Stimulated activated CD4-positive, alpha-beta T cell treated with anti-CD3 and anti-CD28 coated beads, Interleukin-12 subunit alpha, Interleukin-12 subunit beta, amount 100 ng/mL, for 24 hours (primary cell): ENCODE data around the gene WDFY2.

Experiments
- DNase-seq, 2 experiments: peaks; one replicate each; pipeline ENCODE4 v3.0.0-alpha.2; 2020; ENCODE audit warnings: low read depth in 2 of 2

WDFY2 gene

DNA sequence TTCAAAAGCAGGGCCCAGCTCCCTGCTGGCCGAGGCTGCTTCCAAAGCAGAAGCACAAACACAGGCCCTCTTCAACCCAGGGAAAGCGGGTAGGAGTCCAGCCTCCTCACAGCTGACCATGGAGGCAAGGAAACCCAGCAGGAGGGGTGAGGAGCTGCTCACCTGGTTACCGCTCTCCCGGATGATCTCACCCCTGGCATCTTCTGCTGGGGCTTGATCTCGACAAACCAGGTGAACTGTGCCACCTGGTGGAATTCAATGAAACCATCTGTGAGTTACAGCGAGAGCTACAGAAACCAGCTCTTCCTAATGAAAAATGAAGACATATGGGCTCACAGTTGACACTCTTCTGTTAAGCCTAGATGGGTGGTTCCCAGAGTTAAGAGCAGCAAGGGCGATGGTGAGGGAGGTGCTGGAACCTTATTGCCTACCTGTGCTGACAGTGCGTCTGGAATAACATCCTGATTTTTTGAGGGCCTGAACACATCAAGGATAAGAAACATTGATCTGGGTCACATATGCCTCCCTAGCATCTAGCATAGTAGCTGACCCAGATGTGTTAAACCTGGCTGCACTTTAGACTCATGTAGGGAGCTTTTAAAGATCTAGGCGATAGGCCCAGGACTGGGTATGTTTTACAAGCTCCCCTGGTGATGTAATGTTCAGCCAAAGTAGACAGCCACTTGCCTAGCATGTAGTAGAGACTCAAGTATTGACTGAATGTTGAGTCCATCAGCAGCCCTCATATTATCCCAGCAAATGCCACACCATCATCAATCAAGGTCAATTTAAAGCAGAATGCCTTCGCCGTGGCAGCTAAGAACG lies 213.6 kb downstream of the WDFY2 start:
- DNase-seq: peak in 1 of 2 experiments; percentile 39

DNA sequence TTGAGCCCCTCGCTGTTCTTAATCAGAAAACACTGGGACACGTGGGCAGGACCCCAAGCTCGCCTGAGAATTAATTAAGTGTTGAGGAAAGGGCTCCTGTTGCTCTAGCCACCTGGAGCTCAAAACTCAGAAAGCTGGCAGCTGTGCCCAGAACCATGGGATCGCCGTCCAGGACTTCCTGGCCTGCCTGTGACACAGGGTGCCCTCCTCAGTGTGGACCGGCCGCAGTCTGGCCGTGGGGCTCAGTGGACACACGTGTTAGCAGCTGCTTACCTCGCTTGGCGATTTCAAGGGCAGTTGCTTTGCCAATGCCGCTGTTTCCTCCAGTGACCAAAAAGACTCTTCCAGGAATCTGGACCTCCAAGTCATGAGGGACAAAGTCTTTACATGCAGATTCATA lies 215.0 kb downstream of the WDFY2 start:
- DNase-seq: no peak

DNA sequence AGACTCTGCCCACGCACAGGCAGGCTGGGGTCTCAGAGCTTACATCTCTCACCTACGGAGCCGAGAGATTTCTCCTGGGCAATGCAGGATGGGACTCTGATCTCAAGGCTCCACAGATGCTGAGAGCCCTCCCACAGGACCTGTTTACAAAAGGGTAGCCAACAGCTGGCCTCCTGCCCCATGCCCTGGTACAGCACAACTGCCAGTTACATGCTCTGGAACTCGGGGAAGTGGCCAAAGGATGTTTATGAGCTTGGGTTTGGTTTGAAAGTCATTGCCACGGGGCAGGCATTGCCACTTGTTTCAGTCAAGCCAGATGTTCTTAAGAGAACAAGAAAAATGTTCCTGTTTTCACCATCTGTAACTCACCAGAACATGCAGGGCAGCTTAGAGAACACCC lies 216.2 kb downstream of the WDFY2 start:
- DNase-seq: no peak

DNA sequence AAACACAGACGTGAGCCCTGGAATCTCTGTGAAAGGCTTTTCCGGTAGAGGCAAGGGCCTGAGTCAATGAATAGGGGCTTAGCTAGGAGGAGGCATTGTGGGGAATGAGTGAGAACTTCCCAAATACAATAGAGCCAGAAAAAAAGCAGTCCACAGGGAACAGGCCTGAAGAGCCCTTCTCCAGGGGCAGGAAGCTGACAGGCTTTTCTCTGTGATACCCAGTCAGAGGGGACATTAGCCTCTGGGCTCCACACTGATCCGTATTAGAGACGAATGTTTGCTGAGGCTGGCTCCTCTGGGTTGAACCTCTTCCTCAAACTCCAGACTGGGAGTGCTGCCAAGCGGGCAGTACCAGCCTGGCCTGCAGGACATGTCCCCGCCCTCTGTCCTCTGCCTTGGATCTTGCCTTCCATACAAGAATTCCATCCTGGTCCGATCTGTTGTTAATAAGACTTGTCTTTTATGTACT lies 217.4 kb downstream of the WDFY2 start:
- no peak for DNase-seq

DNA sequence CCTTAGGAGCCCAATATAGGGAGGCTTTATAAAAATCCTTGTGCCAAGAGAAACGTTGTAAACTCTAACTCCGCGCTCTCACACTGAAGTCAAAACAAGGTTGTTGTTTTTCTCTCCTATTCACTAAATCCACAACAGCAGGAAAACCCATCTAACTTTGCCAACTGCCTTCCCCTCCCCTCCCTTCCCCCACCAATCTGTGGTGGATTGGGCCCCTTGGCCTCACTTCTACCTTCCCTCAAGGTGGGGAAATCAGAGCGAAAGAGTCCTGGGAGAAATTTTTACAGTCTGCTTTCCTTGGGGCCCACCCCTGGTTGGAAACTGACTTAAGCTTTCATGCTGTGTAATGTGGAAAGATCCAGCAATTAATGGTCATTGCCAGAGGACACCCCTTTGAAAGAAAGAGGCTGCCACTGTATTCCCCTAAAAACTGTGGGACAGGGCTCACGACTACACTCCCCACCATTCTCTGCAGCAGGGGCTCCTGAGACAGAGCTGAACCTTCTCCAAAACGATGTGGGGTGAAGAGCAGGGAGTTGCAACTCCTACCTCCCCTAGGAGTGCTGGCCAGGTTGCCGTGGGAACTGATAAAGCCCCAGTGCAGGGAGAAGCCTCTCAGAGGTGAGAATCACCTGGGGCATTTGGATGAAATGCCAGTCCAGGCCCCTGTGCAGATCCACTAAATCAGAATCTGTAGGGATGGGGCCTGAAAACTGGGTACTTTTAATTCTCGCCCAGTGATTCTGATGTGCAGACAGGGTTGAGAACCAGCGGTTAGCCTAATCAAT lies 218.6 kb downstream of the WDFY2 start:
- DNase-seq: no peak

DNA sequence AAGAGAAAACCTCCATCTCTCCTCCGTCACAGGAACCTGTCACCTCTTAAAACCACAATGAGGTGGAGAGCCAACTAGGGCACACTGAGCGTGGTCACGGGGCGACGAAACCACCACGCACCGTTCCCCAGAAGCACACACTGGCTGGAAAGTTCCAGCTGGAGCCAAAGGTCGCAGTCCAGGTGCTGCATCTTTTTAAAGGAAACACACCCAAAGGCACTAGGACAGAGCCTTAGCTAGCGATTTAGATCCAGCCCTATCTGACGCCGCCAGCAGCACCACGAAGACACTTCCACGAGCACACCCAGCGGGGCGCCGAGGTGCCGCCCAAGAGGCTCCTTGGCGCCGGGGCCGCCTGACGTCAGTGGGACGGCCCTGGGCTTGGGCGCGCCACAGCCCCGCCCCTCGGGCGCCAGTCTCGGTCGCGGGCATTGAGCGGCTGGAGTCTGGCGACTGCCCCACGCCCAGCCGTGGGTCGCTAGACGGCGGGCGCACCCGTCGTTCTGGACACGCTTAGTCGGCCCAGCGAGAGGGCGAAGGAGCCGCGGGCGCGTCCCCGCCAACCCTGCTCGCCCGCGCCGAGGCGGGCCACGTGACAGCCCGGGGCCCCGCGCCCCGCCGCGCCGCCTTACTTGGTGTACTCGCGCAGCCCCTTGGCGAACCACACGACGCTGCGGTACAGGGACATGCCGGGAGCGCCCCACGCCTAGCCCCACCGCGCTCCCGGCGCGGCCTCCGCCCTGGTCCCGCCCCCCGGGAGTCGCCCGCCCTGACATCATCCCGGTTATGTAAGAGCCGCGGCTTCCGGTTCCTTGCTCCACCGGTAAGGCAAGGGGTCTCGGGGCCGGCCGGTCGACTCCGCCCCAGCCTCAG lies 219.4 kb downstream of the WDFY2 start, which contains the start of gene DHRS12:
Gene DHRS12 (minus strand): TSS at position 742 of the 873 bp plus-strand sequence. CDS start 4,504 bp downstream, outside the sequence.
- peak; percentile 71 to 75 for DNase-seq

DNA sequence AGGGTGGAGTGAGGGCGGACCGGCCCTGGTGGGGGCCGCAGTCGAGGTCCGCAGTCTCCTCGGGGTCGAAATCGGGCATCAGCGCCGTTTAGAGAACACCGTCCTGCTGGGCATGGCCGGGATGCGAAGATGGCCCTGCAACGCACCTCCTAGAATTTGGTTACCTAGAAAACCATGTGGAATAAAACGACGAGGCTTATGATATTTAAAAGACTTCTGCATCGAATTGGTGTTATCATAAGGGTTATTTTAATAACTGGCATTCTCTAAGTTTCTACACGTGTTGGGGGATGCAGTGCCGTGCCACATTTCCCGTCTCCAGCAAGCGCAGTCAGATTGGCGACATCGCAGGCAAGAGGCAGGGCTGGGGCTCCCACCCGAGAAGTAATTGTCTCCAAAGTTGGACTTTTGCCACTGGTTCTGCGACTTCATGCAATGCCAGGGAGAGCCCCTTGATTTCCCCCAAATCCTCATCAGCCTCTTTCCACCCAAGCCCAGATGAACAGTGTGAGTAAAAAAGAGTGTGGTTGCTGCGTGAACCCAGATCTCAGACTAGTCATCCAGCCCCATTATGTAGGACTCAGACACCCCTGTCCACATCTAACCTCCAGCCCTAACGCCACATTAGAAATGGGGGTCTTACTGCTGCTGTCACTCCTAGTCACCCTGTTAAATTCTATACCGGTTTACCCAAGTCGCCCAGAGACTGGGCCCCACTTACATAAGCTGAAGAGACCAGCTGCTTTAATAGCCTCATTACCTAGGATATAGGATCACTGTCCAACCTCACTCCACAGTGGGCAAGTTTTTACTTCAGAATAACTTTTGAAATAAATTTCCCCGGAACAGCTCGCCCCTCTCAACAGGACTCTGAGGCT lies 220.3 kb downstream of the WDFY2 start:
- DNase-seq: no peak

DNA sequence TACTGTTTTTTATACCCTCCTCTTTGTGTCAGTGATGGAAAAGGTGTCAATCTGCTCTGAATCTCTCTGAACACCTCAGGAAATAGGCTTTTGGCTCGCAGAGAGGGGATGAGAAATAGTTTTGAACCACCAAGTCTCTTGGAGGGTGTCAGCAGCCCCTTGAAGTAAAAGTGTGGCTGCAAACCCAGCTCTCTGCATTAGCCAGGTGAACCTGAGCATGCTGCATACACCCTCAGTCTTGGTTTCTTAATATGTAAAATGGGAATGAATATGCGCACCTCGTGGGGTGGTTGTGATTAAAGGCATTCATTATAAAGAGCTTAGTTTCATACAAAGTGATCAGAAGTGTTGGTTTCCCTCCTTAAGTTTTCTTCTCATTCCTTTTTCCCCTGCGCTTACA lies 221.1 kb downstream of the WDFY2 start:
- no peak for DNase-seq

DNA sequence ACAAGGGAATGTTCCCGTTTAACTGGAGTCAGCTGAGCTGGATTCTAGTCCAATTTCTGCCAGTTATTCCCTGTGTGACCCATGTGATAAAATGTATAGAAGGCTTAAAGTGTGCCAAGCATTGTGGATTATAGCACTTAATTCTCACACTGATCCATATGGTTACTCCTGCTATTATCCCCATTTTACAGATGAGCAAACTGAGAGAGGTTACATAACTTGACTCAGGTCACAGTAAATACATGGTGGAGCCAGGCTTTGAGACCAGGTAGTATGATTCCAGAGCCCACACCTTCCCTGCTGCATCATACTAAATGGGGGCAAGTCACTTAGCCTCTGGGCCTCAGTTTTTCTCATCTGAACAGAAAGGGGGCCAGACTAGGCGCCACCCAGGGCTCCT lies 221.7 kb downstream of the WDFY2 start:
- no peak for DNase-seq

DNA sequence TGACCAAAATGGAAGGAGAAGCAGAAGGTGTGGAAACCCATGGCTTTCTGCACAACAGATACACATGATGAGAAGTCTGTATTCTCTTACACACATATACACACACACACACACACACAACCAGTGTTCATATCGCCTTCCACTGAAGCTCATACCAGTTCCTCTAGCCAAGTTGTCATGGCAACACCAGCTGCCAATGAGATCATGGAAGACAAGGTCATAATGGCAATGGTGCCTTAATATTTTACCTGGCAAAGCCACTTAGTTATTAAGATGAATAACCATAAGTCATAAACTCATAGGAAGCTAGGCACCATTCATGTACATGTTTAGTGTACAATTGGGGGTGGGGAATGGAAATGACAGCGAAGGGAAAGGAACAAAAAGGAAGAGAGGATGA lies 222.3 kb downstream of the WDFY2 start:
- DNase-seq: no peak

DNA sequence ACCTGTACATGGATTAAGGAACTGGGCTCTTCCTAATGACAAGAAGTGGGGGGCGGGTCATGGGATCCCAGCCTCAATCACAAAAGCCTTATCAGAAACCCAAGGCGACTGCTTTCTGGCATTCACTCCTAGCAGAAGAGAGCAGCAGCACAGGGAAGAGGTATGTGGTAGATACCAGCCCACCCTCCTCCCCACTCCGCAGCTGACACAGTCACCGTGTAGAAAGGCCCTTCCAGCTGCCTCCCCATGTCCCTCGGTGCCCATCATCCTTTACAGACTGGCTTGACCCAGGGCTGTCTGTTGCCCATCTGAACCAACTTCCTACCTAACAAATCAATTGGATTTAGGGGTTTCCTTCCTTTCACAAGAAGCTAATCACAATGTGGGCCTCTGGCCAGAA lies 222.8 kb downstream of the WDFY2 start:
- DNase-seq: no peak

DNA sequence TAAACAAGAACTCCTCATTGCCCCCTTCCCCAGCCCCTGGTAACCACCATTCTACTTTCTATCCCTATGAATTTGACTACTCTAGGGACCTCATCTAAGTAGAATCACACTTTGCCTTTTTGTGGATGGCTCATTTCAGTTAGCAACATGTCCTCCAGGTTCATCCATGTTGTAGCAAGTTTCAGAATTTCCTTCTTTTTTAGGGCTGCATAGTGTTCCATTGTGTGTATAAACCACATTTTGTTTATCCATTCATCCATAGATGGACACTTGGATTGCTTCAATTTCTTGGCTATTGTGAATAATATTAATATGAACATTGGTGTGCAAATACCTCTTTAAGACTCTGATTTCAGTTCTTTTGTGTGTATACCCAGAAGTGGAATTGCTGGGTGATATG lies 224.5 kb downstream of the WDFY2 start:
- DNase-seq: no peak

DNA sequence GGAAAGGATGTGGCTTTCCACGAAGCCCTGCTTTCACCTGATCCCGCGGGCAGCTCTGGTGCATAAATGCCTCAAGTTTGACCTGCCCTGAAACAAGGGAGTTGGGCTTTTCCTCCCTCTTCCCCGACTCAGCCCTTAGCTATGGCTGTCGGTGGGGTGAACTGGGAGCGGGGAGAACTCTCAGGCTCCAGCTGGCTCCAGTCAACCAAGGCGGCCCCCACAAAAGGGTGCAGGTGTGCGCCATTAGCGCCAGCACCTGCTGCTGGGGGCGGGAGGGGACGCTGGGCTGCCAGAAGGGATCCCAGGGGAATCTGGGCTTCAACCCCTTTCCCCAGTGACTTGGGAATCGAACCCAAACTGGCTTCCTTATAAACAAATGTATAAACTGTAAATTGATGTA lies 226.8 kb downstream of the WDFY2 start:
- no peak for DNase-seq

DNA sequence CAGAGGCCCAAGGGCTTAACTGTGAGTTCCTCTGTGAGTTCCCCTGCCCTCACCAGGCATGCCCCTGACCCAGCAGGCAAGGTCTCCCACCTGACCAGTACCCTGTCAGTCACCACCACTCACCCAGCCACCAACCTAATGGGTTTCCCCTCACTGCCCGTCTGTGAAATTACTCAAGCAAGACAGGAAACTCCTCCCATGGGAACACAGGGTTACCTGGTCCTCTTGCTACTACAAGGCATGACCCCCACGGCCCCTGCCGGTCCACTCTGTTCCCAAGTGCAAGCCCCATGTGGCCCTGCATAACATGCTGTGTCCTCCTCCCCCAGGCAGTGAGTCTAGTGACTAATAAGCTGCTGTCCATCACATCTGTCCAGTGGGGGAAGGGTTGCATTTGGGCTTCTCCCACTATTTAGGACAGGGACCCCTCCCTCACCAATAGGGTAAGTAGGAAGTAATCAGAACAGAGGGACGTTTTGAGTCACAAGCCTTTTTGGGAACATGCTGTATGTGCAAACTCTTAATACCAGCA lies 227.7 kb downstream of the WDFY2 start:
- DNase-seq: no peak

DNA sequence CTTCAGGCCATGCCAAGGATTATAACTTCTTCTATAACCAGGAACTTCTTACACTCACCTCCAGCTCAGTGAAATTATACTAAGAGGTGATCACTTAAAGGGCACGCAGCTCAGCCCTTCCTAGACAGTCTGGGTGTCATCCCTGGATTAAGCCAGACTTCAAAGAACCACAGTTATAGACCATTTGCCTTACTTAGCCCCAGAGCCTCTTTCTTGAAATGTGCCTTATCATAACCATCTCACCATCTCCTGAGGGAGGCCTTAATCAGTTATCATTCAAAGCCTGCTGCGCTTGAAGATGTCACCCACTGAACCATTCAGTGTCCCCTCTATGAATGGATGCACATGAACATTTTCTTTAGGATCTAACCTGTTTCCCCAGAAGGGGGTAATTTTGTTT lies 229.8 kb downstream of the WDFY2 start:
- DNase-seq: no peak

DNA sequence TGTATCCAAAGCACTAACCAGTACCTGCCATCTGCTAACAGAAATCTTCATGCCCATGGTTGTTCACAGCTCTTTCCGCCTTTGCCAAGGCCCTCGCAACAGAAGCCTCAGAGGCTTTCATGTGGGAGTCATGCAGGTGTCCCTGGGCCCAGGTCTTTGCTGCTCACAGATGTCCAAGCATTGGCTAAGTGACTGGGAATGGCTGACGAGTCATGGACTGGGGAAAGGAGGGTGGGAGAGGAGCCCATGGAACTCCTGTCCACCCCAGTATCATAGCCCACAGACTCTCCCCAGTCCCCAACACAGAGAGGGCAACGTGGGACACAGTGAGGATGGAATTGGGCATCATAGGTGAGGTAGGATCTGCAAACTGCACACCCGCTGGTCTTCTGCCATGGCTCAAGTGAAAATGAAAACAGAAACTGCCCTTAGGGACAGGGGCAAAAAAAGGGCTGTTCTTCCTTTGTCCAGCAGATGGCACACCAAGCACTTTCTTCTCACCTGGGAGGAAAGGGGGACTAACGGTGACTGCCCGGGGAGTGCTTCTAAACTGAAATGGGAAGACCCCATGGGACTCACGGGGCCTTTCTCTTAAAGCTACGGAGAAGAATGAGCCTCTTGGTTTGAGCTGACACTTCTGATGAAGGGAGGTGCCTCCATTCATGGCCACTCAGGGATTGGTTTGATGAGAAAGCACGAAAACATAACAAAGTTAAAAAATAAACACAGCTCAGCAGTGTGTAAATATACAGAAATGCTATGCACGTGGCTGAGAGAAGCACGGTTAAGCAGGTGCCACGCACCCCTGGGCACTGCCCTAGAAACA lies 230.8 kb downstream of the WDFY2 start:
- DNase-seq: peak; percentile 41 to 65

DNA sequence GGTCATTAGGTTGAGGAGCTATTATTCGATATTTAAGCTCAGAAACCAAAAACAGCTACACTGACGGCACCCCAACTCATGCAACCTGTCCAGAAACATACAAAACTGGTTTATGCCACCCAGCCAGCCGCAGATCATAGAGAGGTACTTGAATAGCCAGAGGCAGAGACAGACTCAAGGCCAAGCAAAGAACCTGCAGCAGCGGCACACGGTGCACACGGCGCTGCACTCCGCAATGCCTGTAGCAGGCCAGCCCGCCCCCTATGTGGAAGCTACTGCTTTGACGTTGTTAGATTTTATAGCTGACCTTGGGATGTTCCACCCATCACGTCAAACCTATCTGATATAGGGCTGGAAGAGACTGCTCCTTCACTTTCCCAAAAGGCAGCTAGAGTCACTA lies 231.6 kb downstream of the WDFY2 start:
- no peak for DNase-seq

DNA sequence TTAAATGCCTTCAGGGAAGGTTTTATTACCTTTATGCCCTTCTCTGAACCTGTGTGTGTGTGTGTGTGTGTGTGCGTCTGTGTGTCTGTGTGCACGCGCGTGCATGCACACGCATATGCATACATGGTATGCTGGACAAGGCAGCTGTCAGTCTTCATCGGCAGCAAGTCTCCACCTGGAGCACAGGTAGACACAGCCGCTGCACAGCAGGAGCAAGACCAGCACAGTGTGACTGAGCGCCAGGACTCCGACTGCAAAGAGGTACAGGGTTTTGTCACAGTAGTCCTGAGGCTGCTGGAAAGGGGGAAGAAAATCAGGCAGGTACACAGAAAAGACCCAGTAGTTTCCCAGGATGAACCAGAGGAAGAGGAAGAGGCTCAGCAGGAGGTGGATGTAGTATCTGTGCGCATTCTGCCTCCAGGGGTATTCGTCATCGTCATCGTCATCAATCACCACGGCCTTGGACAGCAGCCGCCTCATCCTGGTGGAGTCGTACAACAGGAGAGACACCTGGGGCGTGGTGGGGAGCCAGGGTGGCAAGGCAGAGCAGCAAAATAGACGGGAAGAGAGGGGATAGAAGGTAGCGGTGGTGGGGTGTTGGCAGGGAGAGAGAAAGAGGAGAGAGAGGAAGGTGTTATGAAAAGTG lies 232.5 kb downstream of the WDFY2 start:
- DNase-seq: no peak
